Measurements from ENCODE around the gene ARL13A. TPM values are rescaled to one million over a fixed set of nuclear protein-coding genes. Genes with fewer than 3 reads are reported as not detected.

The ARL13A gene
- total and polyA plus RNA-seq, 2 of the 13 experiments (the other 11 are each of a cell fraction or from before 2014, with no cell fraction given) = not detected

DNA sequence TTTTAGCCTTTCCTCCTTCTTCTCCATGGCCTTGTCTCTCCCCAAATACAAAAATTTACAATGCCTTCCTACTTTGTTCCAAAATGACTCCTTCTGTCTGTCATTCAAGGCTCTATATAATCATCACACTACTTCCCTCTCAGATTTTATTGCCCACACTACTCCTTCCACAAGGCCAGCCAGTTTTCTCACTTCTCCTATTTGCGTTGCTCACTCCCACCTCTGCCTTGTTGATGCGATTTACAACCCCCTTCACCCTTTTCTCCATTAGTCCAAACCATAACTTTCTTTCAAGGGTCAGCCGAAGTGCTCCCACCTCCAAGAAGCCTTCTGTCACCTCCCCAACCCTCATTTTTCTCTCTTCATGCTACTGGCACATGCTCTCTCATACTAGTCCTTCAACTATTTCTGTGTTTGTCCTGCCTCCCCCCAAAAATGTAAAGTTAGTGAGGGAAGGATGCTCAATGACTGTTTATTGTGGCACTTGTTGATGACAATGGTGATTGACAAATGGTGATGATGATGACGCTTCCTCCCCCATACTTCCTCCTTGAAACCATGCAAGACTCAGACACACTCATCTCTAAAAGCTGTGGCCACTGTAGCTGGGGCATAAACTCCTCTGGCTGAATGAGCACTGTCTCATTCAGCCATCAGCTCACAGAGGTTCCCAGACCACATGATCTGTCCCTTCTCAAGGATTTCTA is 38.1 kb upstream of the ARL13A start:
- intact Hi-C loops (cut with micrococcal nuclease; ENCODE audit: unreplicated experiment) = no loop called here
- no TSS peak for BruUV-seq (replicated peaks)
- no peak overlapping the region for H3K4me2 ChIP-seq (ENCODE audit: low read depth, low read length)
- H3K4me1 ChIP-seq (ENCODE audit: insufficient read depth, low read length) = peaks cover 6% of the 10 kb centered on the region; the same call in 1 of the 2 replicates
- ChIA-PET CTCF (ENCODE audit: low intra/inter-chr PET ratio, low total read pairs) (no interaction called here), POLR2A (no interaction called here)
- no peak overlapping the region for H2AFZ ChIP-seq (ENCODE audit: low read length)
- H3K36me3 ChIP-seq (replicated peaks in 1 of 2; ENCODE audit: control insufficient read depth in 1 of 2, insufficient read depth in 2 of 2, low read length in 2 of 2) = no peaks in the 10 kb centered on the region
- no peak for TF ChIP-seq RARA (CRISPR knock-in tag; IDR thresholded peaks at IDR 0.05)
- TF ChIP-seq POLR2AphosphoS5 (IDR thresholded peaks at IDR 0.05; ENCODE audit: low read depth, low read length) = no peak
- no peak for TF ChIP-seq ZNF652 (CRISPR knock-in tag; IDR thresholded peaks at IDR 0.05; ENCODE audit: borderline replicate concordance, low read depth)
- TF ChIP-seq ZNF737 (CRISPR knock-in tag; IDR thresholded peaks at IDR 0.05; ENCODE audit: borderline replicate concordance) = no peak
- no peak for TF ChIP-seq ZNF850 (CRISPR knock-in tag; conservative IDR thresholded peaks at IDR 0.05)
- no peak for TF ChIP-seq ZNF552 (CRISPR knock-in tag; IDR thresholded peaks at IDR 0.05; ENCODE audit: borderline replicate concordance)
- no peak for TF ChIP-seq RAD21 (CRISPR knock-in tag; IDR thresholded peaks at IDR 0.05)
- TF ChIP-seq, protein P1, sequence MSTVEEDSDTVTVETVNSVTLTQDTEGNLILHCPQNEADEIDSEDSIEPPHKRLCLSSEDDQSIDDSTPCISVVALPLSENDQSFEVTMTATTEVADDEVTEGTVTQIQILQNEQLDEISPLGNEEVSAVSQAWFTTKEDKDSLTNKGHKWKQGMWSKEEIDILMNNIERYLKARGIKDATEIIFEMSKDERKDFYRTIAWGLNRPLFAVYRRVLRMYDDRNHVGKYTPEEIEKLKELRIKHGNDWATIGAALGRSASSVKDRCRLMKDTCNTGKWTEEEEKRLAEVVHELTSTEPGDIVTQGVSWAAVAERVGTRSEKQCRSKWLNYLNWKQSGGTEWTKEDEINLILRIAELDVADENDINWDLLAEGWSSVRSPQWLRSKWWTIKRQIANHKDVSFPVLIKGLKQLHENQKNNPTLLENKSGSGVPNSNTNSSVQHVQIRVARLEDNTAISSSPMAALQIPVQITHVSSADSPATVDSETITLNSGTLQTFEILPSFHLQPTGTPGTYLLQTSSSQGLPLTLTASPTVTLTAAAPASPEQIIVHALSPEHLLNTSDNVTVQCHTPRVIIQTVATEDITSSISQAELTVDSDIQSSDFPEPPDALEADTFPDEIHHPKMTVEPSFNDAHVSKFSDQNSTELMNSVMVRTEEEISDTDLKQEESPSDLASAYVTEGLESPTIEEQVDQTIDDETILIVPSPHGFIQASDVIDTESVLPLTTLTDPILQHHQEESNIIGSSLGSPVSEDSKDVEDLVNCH (CRISPR knock-in tag; IDR thresholded peaks at IDR 0.05) = no peak
- no peak for TF ChIP-seq EEA1 (CRISPR knock-in tag; IDR thresholded peaks at IDR 0.05; ENCODE audit: borderline replicate concordance)
- H3K27ac ChIP-seq (ENCODE audit: extremely low read length, insufficient read depth, low read length) = no peak overlapping the region
- no peak for ATAC-seq
- H3K4me3 ChIP-seq (replicated peaks in 1 of 3; ENCODE audit: insufficient read depth in 1 of 3, low read depth in 2 of 3, low read length in 3 of 3) = no peak overlapping the region
- H3K27me3 ChIP-seq (ENCODE audit: control insufficient read depth in 1 of 2, insufficient read depth in 2 of 2, low read length in 2 of 2) = no peaks in the 10 kb centered on the region
- in situ Hi-C loops (cut with HindIII; ENCODE audit: extremely low pct_ligation_motif_present, low pct_unique_long_range_greater_than_20kb) = no loop called here
- FAIRE-seq = no peak
- no peaks in the 10 kb centered on the region for H3K79me2 ChIP-seq (ENCODE audit: insufficient read depth, low read length)
- H3K9ac ChIP-seq (ENCODE audit: insufficient read depth, low read depth, low read length) = no peak overlapping the region
- no peaks in the 10 kb centered on the region for H3K9me3 ChIP-seq (ENCODE audit: low read length)
- H4K20me1 ChIP-seq (ENCODE audit: insufficient read depth, low read length) = no peaks in the 10 kb centered on the region
- WGBS (ENCODE audit: low lambda C conversion rate) = 2% methylated on average over 4 of the region's 4 CpGs
- DNase-seq (ENCODE audit: low spot score) = no peak
